H7 (cell line): Measurements from ENCODE around the gene KLK3. TPM values are rescaled to one million over a fixed set of nuclear protein-coding genes. Genes with fewer than 3 reads are reported as not detected.

Source experiments
- DNase-seq: peaks from one replicate; pipeline ENCODE4 v3.0.0; 2012
- H3K27me3 ChIP-seq: 2 replicates; pipeline ENCODE4 v1.6.0; 2011; ENCODE audit warnings: mild to moderate bottlenecking, low read length; ENCODE audit not compliant: control insufficient read depth, insufficient read depth
- H3K36me3 ChIP-seq: replicated peaks from 2 replicates; pipeline ENCODE4 v1.5.1; 2011; ENCODE audit warnings: low read length; ENCODE audit not compliant: control insufficient read depth, insufficient read depth
- H3K4me3 ChIP-seq: 2 replicates; pipeline ENCODE4 v1.5.1; 2011; ENCODE audit warnings: low read depth, mild to moderate bottlenecking, control low read depth, low read length, moderate library complexity; ENCODE audit not compliant: insufficient read depth
- total RNA-seq: library from RNA; depleted of rRNA; stranded (reverse); fragments of >200 nt; shearing (Covaris generic); gene quantifications from 2 replicates; pipeline ENCODE4 v1.2.3, GENCODE V29; 2014

Gene KLK3
- total RNA-seq, 1 experiment from 2014 or later = not detected

GRCh38 chr19:50861496-50862286, 7.0 kb downstream of the KLK3 start:
- Histone ChIP-seq H3K36me3 (no peaks in the 10 kb centered on the region), H3K27me3 (no peaks in the 10 kb centered on the region; the same call in 1 of the 2 replicates), H3K4me3 (no peak overlapping the region)
- no peak for DNase-seq

- no peak overlapping the region for H3K4me3 ChIP-seq
- no peaks in the 10 kb centered on the region for H3K36me3 ChIP-seq
- no peaks in the 10 kb centered on the region; the same call in 1 of the 2 replicates for H3K27me3 ChIP-seq
- DNase-seq = no peak
These were observed 14.8 kb downstream of the KLK3 start for GRCh38 chr19:50869479-50869878.

- Histone ChIP-seq H3K36me3 (no peaks in the 10 kb centered on the region), H3K4me3 (no peak overlapping the region), H3K27me3 (no peaks in the 10 kb centered on the region; the same call in 1 of the 2 replicates)
- DNase-seq = peak; percentile 52
These were observed 15.8 kb downstream of the KLK3 start for GRCh38 chr19:50870417-50871089.

GRCh38 chr19:50873056-50873455, 18.3 kb downstream of the KLK3 start, which contains the start of gene KLK2:
KLK2 (plus strand) TSS chr19:50873439; CDS start chr19:50873474, 35 bp downstream.
- Histone ChIP-seq H3K4me3 (no peak within 1 kb of the TSS), H3K36me3 (no peaks in the 10 kb centered on the region), H3K27me3 (no peaks in the 10 kb centered on the region; the same call in 1 of the 2 replicates)
- DNase-seq = no peak

GRCh38 chr19:50874211-50874610, 19.5 kb downstream of the KLK3 start:
- Histone ChIP-seq H3K27me3 (no peaks in the 10 kb centered on the region; the same call in 1 of the 2 replicates), H3K36me3 (no peaks in the 10 kb centered on the region), H3K4me3 (no peak overlapping the region)
- no peak for DNase-seq

- no peaks in the 10 kb centered on the region; the same call in 1 of the 2 replicates for H3K27me3 ChIP-seq
- no peak overlapping the region for H3K4me3 ChIP-seq
- peak; percentile 49 for DNase-seq
These were observed 21.2 kb downstream of the KLK3 start for GRCh38 chr19:50875795-50876422.

GRCh38 chr19:50876456-50876855, 21.7 kb downstream of the KLK3 start:
- no peaks in the 10 kb centered on the region; the same call in 1 of the 2 replicates for H3K27me3 ChIP-seq
- no peak for DNase-seq
- H3K4me3 ChIP-seq = no peak overlapping the region
- no peaks in the 10 kb centered on the region for H3K36me3 ChIP-seq

More at GRCh38 chr19:50875795-50876422, 21.2 kb downstream of the KLK3 start:
- H3K36me3 ChIP-seq = no peaks in the 10 kb centered on the region

GRCh38 chr19:50877338-50877737, 22.6 kb downstream of the KLK3 start:
- H3K27me3 ChIP-seq = no peaks in the 10 kb centered on the region
- no peak overlapping the region for H3K4me3 ChIP-seq
- peak; percentile 66 for DNase-seq
- H3K36me3 ChIP-seq = no peaks in the 10 kb centered on the region

GRCh38 chr19:50878851-50879250, 24.1 kb downstream of the KLK3 start:
- H3K36me3 ChIP-seq = no peaks in the 10 kb centered on the region
- no peak for DNase-seq
- no peaks in the 10 kb centered on the region for H3K27me3 ChIP-seq
- H3K4me3 ChIP-seq = no peak overlapping the region

GRCh38 chr19:50880241-50880640, 25.5 kb downstream of the KLK3 start:
- DNase-seq = no peak
- no peaks in the 10 kb centered on the region for H3K27me3 ChIP-seq
- H3K36me3 ChIP-seq = no peaks in the 10 kb centered on the region
- no peak overlapping the region for H3K4me3 ChIP-seq

- Histone ChIP-seq H3K4me3 (no peak overlapping the region), H3K36me3 (no peaks in the 10 kb centered on the region), H3K27me3 (no peaks in the 10 kb centered on the region)
- no peak for DNase-seq
These were observed 27.5 kb downstream of the KLK3 start for GRCh38 chr19:50882188-50882587.

- Histone ChIP-seq H3K4me3 (no peak overlapping the region), H3K27me3 (no peaks in the 10 kb centered on the region), H3K36me3 (no peaks in the 10 kb centered on the region)
- DNase-seq = no peak
These were observed 34.9 kb downstream of the KLK3 start for GRCh38 chr19:50889638-50890037.

GRCh38 chr19:50890422-50891252, 35.9 kb downstream of the KLK3 start:
- H3K27me3 ChIP-seq = no peaks in the 10 kb centered on the region
- no peak overlapping the region for H3K4me3 ChIP-seq
- no peak for DNase-seq
- no peaks in the 10 kb centered on the region for H3K36me3 ChIP-seq

- H3K4me3 ChIP-seq = no peak overlapping the region
- H3K27me3 ChIP-seq = no peaks in the 10 kb centered on the region
- H3K36me3 ChIP-seq = no peaks in the 10 kb centered on the region
- DNase-seq = no peak
These were observed 36.5 kb downstream of the KLK3 start for GRCh38 chr19:50891253-50891625.
